Neural cell (in vitro differentiated cells): ENCODE results near the gene PROK1. TPM values are rescaled to one million over a fixed set of nuclear protein-coding genes. Genes with fewer than 3 reads are reported as not detected.

Experiments used
- H2AFZ ChIP-seq: fragments of 200-600, 300-800 bp; sonication (generic), shearing (Covaris generic); 2 replicates; pipeline ENCODE4 v1.6.0; 2014; ENCODE audit warnings: low read depth, mild to moderate bottlenecking, antibody characterized with exemption, low read length, moderate library complexity
- H3F3A ChIP-seq: fragments of 200-600 bp; shearing (Covaris generic); 2 replicates; pipeline ENCODE4 v1.6.1; 2016; ENCODE audit warnings: mild to moderate bottlenecking, moderate library complexity, mixed read lengths, antibody characterized with exemption, low read length; ENCODE audit not compliant: insufficient read depth, poor library complexity, severe bottlenecking
- H3K27ac ChIP-seq: fragments of 200-600, 300-800 bp; sonication (generic), shearing (Covaris generic); 2 replicates; pipeline ENCODE4 v1.5.1; 2014; ENCODE audit warnings: mild to moderate bottlenecking, low read length, moderate library complexity
- H3K27me3 ChIP-seq: fragments of 300-800, 200-600 bp; sonication (generic), shearing (Covaris generic); 2 replicates; pipeline ENCODE4 v1.6.0; 2014; ENCODE audit warnings: mild to moderate bottlenecking, low read depth, low read length, moderate library complexity; ENCODE audit not compliant: insufficient read depth
- H3K36me3 ChIP-seq: fragments of 300-800, 200-600 bp; sonication (generic), shearing (Covaris generic); 2 replicates; pipeline ENCODE4 v1.5.1; 2014; ENCODE audit warnings: mild to moderate bottlenecking, antibody characterized with exemption, low read length, moderate library complexity; ENCODE audit not compliant: insufficient read depth
- H3K4me2 ChIP-seq: fragments of 300-800, 200-600 bp; sonication (generic), shearing (Covaris generic); 2 replicates; pipeline ENCODE4 v1.6.0; 2014; ENCODE audit warnings: mild to moderate bottlenecking, low read length
- H3K4me3 ChIP-seq: fragments of 300-800, 200-600 bp; sonication (generic), shearing (Covaris generic); 2 replicates; pipeline ENCODE4 v1.5.1; 2014; ENCODE audit warnings: mild to moderate bottlenecking, low read length, moderate library complexity
- H3K79me2 ChIP-seq: fragments of 200-600 bp; shearing (Covaris generic); replicated peaks from 2 replicates; pipeline ENCODE4 v1.6.0; 2014; ENCODE audit warnings: mild to moderate bottlenecking, low read length, moderate library complexity; ENCODE audit not compliant: insufficient read depth
- H3K9ac ChIP-seq: fragments of 300-800, 200-600 bp; sonication (generic), shearing (Covaris generic); 2 replicates; pipeline ENCODE4 v1.6.1; 2016; ENCODE audit warnings: mild to moderate bottlenecking, low read length, mixed read lengths
- H3K9me2 ChIP-seq: fragments of 200-600 bp; shearing (Covaris generic); 2 replicates; pipeline ENCODE4 v1.6.1; 2016; ENCODE audit warnings: mild to moderate bottlenecking, low read length, mixed read lengths; ENCODE audit not compliant: insufficient read depth
- H3K9me3 ChIP-seq: fragments of 200-600, 300-800 bp; sonication (generic), shearing (Covaris generic); 2 replicates; pipeline ENCODE4 v1.6.1; 2016; ENCODE audit warnings: mild to moderate bottlenecking, mixed run types, low read length, moderate library complexity, mixed read lengths
- H4K20me1 ChIP-seq: fragments of 200-600 bp; shearing (Covaris generic); 2 replicates; pipeline ENCODE4 v1.6.1; 2016; ENCODE audit warnings: mild to moderate bottlenecking, mixed run types; ENCODE audit not compliant: insufficient read depth
- MXI1 ChIP-seq: fragments of 450-650 bp; conservative IDR thresholded peaks from 2 replicates; pipeline ENCODE4 v1.6.1; 2014; ENCODE audit warnings: antibody characterized with exemption, mild to moderate bottlenecking; ENCODE audit not compliant: poor library complexity, severe bottlenecking
- POLR2AphosphoS5 ChIP-seq: IDR thresholded peaks from 2 replicates; pipeline ENCODE4 v1.6.1; 2012
- RAD21 ChIP-seq: fragments of 450-650 bp; conservative IDR thresholded peaks from 2 replicates; pipeline ENCODE4 v1.6.1; 2014; ENCODE audit warnings: antibody characterized with exemption, mild to moderate bottlenecking, moderate library complexity
- SMC3 ChIP-seq: fragments of 450-650 bp; conservative IDR thresholded peaks from 2 replicates; pipeline ENCODE4 v1.6.1; 2014; ENCODE audit warnings: antibody characterized with exemption, mild to moderate bottlenecking, moderate library complexity; ENCODE audit not compliant: poor library complexity
- TAF1 ChIP-seq: IDR thresholded peaks from 2 replicates; pipeline ENCODE4 v1.6.1; 2012; ENCODE audit warnings: low read depth
- polyA plus RNA-seq: library from polyadenylated mRNA; depleted of rRNA; stranded (reverse); fragments of >200 nt; gene quantifications from 2 replicates; pipeline ENCODE4 v1.2.3, GENCODE V29; 2014
- TF ChIP-seq, protein P1 (sequence below): fragments of 450-650 bp; IDR thresholded peaks from 2 replicates; pipeline ENCODE4 v1.5.1; 2014; ENCODE audit warnings: antibody characterized with exemption, mild to moderate bottlenecking, moderate library complexity; ENCODE audit not compliant: poor library complexity, severe bottlenecking
- TF ChIP-seq, protein P2 (sequence below): IDR thresholded peaks from 2 replicates; pipeline ENCODE4 v1.6.1; 2012; ENCODE audit warnings: borderline replicate concordance

PROK1 gene
- polyA plus RNA-seq, 1 donor from 2014 or later: 0.54 TPM

DNA sequence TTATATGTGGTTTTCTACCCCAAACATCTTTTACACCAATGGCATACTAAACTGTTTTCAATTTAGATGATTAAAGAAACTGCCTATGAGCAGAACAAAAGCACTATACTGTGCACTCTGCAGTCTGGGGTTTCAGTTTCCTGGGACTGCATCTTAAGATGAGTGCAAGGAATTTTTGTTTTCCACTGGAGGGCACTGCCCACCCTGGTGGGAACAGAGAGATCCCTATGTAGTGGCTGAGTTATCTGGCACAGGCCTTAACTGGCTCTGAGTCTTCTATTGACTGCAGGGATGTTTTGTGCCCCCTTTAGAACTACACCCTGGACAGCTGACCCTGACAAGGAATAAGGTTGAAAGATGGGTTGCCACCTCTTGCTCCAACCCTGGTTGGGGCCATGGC lies 12.0 kb downstream of the PROK1 start:
- Histone ChIP-seq H3K9me3 (no peaks in the 10 kb centered on the region), H3K9ac (no peak overlapping the region), H3K4me3 (no peak overlapping the region), H2AFZ (no peak overlapping the region), H3K4me2 (no peak overlapping the region), H3K79me2 (no peaks in the 10 kb centered on the region), H3F3A (no peaks in the 10 kb centered on the region), H3K27me3 (no peaks in the 10 kb centered on the region), H3K36me3 (no peaks in the 10 kb centered on the region), H4K20me1 (no peaks in the 10 kb centered on the region), H3K27ac (no peak overlapping the region), H3K9me2 (no peaks in the 10 kb centered on the region)
- TF ChIP-seq POLR2AphosphoS5: no peak
- TF ChIP-seq TAF1: no peak
- TF ChIP-seq, protein P1, sequence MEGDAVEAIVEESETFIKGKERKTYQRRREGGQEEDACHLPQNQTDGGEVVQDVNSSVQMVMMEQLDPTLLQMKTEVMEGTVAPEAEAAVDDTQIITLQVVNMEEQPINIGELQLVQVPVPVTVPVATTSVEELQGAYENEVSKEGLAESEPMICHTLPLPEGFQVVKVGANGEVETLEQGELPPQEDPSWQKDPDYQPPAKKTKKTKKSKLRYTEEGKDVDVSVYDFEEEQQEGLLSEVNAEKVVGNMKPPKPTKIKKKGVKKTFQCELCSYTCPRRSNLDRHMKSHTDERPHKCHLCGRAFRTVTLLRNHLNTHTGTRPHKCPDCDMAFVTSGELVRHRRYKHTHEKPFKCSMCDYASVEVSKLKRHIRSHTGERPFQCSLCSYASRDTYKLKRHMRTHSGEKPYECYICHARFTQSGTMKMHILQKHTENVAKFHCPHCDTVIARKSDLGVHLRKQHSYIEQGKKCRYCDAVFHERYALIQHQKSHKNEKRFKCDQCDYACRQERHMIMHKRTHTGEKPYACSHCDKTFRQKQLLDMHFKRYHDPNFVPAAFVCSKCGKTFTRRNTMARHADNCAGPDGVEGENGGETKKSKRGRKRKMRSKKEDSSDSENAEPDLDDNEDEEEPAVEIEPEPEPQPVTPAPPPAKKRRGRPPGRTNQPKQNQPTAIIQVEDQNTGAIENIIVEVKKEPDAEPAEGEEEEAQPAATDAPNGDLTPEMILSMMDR: no peak
- TF ChIP-seq SMC3: peak; percentile 32
- TF ChIP-seq, protein P2, sequence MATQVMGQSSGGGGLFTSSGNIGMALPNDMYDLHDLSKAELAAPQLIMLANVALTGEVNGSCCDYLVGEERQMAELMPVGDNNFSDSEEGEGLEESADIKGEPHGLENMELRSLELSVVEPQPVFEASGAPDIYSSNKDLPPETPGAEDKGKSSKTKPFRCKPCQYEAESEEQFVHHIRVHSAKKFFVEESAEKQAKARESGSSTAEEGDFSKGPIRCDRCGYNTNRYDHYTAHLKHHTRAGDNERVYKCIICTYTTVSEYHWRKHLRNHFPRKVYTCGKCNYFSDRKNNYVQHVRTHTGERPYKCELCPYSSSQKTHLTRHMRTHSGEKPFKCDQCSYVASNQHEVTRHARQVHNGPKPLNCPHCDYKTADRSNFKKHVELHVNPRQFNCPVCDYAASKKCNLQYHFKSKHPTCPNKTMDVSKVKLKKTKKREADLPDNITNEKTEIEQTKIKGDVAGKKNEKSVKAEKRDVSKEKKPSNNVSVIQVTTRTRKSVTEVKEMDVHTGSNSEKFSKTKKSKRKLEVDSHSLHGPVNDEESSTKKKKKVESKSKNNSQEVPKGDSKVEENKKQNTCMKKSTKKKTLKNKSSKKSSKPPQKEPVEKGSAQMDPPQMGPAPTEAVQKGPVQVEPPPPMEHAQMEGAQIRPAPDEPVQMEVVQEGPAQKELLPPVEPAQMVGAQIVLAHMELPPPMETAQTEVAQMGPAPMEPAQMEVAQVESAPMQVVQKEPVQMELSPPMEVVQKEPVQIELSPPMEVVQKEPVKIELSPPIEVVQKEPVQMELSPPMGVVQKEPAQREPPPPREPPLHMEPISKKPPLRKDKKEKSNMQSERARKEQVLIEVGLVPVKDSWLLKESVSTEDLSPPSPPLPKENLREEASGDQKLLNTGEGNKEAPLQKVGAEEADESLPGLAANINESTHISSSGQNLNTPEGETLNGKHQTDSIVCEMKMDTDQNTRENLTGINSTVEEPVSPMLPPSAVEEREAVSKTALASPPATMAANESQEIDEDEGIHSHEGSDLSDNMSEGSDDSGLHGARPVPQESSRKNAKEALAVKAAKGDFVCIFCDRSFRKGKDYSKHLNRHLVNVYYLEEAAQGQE: no peak
- no peak for TF ChIP-seq RAD21
- no peak for TF ChIP-seq MXI1

DNA sequence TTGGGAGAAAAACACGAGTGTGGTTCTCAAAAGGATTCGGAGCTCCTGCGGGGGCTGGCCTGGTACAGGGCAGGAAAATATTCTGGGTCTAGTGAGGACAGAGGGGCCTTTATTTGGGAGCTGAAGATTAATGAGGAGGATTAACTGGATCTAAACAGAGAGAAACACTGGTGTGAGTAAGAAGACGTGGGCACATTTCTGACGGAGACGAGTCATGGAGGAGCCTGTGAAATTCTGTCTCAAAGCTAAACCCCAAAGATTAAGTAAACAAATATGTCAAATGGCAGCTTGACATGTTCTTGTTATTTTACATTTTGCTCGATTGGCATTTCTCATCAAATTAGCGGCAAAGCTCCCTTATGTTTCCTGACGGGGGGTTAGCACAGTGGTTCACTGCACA lies 12.8 kb downstream of the PROK1 start:
- H3K9ac ChIP-seq: no peak overlapping the region
- H3K4me2 ChIP-seq: no peak overlapping the region

More for the DNA sequence above, 12.8 kb downstream of the PROK1 start:
- no peaks in the 10 kb centered on the region for H3K9me3 ChIP-seq
- H3K9me2 ChIP-seq: no peaks in the 10 kb centered on the region
- TF ChIP-seq MXI1: no peak
- TF ChIP-seq TAF1: no peak
- TF ChIP-seq, protein P1: no peak
- TF ChIP-seq SMC3: no peak
- TF ChIP-seq POLR2AphosphoS5: no peak
- no peaks in the 10 kb centered on the region for H4K20me1 ChIP-seq
- H3F3A ChIP-seq: no peaks in the 10 kb centered on the region
- no peaks in the 10 kb centered on the region for H3K27me3 ChIP-seq
- H3K4me3 ChIP-seq: no peak overlapping the region
- H2AFZ ChIP-seq: no peak overlapping the region
- no peak overlapping the region for H3K27ac ChIP-seq
- H3K79me2 ChIP-seq: no peaks in the 10 kb centered on the region
- no peaks in the 10 kb centered on the region for H3K36me3 ChIP-seq
